Measurements from ENCODE around the gene FAM219A. TPM values are rescaled to one million over a fixed set of nuclear protein-coding genes. Genes with fewer than 3 reads are reported as not detected.
A peak's percentile ranks its signal among the peaks of the same experiment; 100 is the strongest.
"Not testable (repeated sequence)": the region's sequence is repeated elsewhere in the genome, so short reads cannot be mapped to it uniquely, and the experiment has no call there.

The FAM219A gene
- total RNA-seq, 4 donors from 2014 or later: 4.0 to 7.6 (median 5.2) TPM

GRCh38 chr9:34371886-34372466 lies 86.4 kb downstream of the FAM219A start:
- DNase-seq: no peak
- 88 to 96% methylated on average over 8 to 25 of the region's 60 CpGs for WGBS, 2 donors
- H3K4me3 ChIP-seq: no peak overlapping the region
- intact Hi-C loops (cut with DNase I): no loop called here
- no peak for TF ChIP-seq POLR2A (IDR thresholded peaks at IDR 0.05)
- TF ChIP-seq CTCF (IDR thresholded peaks at IDR 0.05): no peak
- H3K4me1 ChIP-seq: peaks cover 8 to 24% (median 11%) of the 10 kb centered on the region in 3 donors
- peaks cover 0 to 55% (median 18%) of the 10 kb centered on the region in 3 donors for H3K36me3 ChIP-seq
- H3K9me3 ChIP-seq: no peaks in the 10 kb centered on the region
- no peak overlapping the region for H3K27ac ChIP-seq
- no peaks in the 10 kb centered on the region for H3K27me3 ChIP-seq

GRCh38 chr9:34370970-34371880 lies 87.1 kb downstream of the FAM219A start:
- peaks cover 0 to 55% (median 18%) of the 10 kb centered on the region in 3 donors for H3K36me3 ChIP-seq
- peak overlapping the region in 3 of 4 donors; percentile 13 to 31 (median 19) for H3K4me3 ChIP-seq
- no peaks in the 10 kb centered on the region for H3K9me3 ChIP-seq
- 84 to 89% methylated on average over 15 to 32 of the region's 105 CpGs for WGBS, 2 donors
- no peak for DNase-seq
- TF ChIP-seq POLR2A (IDR thresholded peaks at IDR 0.05): no peak
- peak in 1 of 6 experiments; percentile 6 for TF ChIP-seq CTCF (IDR thresholded peaks at IDR 0.05)
- H3K4me1 ChIP-seq: peaks cover 5 to 19% (median 11%) of the 10 kb centered on the region in 3 donors
- no peak overlapping the region for H3K27ac ChIP-seq
- intact Hi-C loops (cut with DNase I): no loop called here
- no peaks in the 10 kb centered on the region for H3K27me3 ChIP-seq

DNA sequence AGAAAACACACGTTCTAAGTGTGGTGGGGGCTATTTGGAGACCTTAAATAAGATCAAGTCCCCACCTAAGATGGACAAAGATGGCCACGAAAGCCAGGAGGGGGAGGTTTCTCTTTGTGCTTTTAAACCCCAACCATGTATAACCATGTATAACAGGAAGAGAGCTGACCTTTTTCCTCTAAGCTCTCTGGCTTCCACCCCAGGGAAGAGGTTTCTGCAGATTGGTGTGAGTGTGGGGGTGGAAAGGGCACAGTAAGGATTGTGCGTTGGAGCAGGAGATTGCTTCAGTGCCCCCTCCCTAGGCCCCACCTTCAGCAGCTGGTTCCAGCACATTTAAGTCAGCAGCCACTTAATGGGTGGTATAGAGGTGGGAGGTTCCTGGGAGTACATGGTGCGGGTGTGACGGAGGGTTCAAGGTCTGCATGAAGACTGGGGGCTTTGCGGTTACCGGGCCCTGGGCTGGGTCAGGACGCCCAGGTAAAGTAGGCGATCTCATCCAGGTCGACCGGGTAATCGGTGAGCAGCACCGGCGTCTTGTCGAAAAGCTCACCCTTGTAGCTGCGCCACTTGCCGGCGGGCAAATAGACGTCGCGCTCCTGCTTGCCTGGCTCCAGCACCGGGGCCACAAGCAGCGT lies 87.9 kb downstream of the FAM219A start:
- Histone ChIP-seq H3K27ac (no peak overlapping the region), H3K27me3 (no peaks in the 10 kb centered on the region), H3K4me1 (peaks cover 0 to 12% (median 5%) of the 10 kb centered on the region in 3 donors), H3K36me3 (peaks cover 0 to 55% (median 18%) of the 10 kb centered on the region in 3 donors), H3K4me3 (peak overlapping the region in 3 of 4 donors; percentile 13 to 31 (median 19)), H3K9me3 (no peaks in the 10 kb centered on the region)
- intact Hi-C loops (cut with DNase I): no loop called here
- no peak for DNase-seq
- WGBS, 2 donors: 72 to 88% methylated on average over 9 to 16 of the region's 23 CpGs
- TF ChIP-seq POLR2A (IDR thresholded peaks at IDR 0.05) (no peak), CTCF (IDR thresholded peaks at IDR 0.05) (no peak)

- intact Hi-C loops (cut with DNase I): no loop called here
- WGBS, 2 donors: 86 to 92% methylated on average over 2 to 3 of the region's 4 CpGs
Observed at GRCh38 chr9:34369636-34370035, 88.7 kb downstream of the FAM219A start.

GRCh38 chr9:34368796-34369195 lies 89.6 kb downstream of the FAM219A start:
- DNase-seq; intact Hi-C loops (cut with DNase I); H3K4me1 ChIP-seq; H3K27me3 ChIP-seq; H3K27ac ChIP-seq; H3K4me3 ChIP-seq; H3K9me3 ChIP-seq: not testable (repeated sequence)
- WGBS, 2 donors: 93 to 97% methylated on average over 5 of the region's 5 CpGs
- H3K36me3 ChIP-seq: peaks cover 0 to 55% (median 18%) of the 10 kb centered on the region in 3 donors

More at GRCh38 chr9:34369636-34370035, 88.7 kb downstream of the FAM219A start:
- Histone ChIP-seq H3K27ac (no peak overlapping the region), H3K9me3 (no peaks in the 10 kb centered on the region), H3K27me3 (no peaks in the 10 kb centered on the region), H3K36me3 (peaks cover 0 to 55% (median 18%) of the 10 kb centered on the region in 3 donors), H3K4me1 (peaks cover 0 to 3% (median 0%) of the 10 kb centered on the region in 3 donors), H3K4me3 (no peak overlapping the region)
- TF ChIP-seq CTCF (IDR thresholded peaks at IDR 0.05) (no peak), POLR2A (IDR thresholded peaks at IDR 0.05) (no peak)
- DNase-seq: no peak

GRCh38 chr9:34367751-34368410 lies 90.5 kb downstream of the FAM219A start:
- H3K36me3 ChIP-seq: peaks cover 0 to 55% (median 18%) of the 10 kb centered on the region in 3 donors
- 91 to 93% methylated on average over 1 to 3 of the region's 3 CpGs for WGBS, 2 donors
- H3K9me3 ChIP-seq; H3K4me3 ChIP-seq; H3K27me3 ChIP-seq; DNase-seq; intact Hi-C loops (cut with DNase I); H3K27ac ChIP-seq; H3K4me1 ChIP-seq: not testable (repeated sequence)

All from esophagus squamous epithelium (tissue), 5 donors.